Measurements from ENCODE around the gene PER3. TPM values are rescaled to one million over a fixed set of nuclear protein-coding genes. Genes with fewer than 3 reads are reported as not detected.

Gene PER3
- polyA plus RNA-seq, 2 of the 4 experiments (the other 2 are of a cell fraction) = 1.9 to 3.7 TPM

- ATAC-seq = peak; percentile 92 to 94
- Histone ChIP-seq H3K4me2 (peak overlapping the region; percentile 47), H3K9me3 (no peaks in the 10 kb centered on the region), H3K4me1 (peaks cover 25% of the 10 kb centered on the region), H3K27ac (peak overlapping the region; percentile 56 to 78; a peak in 4 of 6 replicates), H3K4me3 (no peak overlapping the region)
- 59% methylated on average over 13 of the region's 13 CpGs for WGBS (ENCODE audit: missing lambda C conversion rate)
- POLR2A ChIA-PET = interaction anchor here (0.6 kb wide), 1 partner anchor 105 kb away, joined by 4 read pairs; no protein-coding TSS in a partner anchor
- CTCF ChIA-PET = interaction anchor here (0.6 to 4.4 kb wide), 4 partner anchors 10 to 225 kb away, joined by 3 to 20 read pairs (median 4); no protein-coding TSS in a partner anchor
- no peak for FAIRE-seq
- peak in 1 of 2 experiments; percentile 27; a peak in 1 of 4 replicates for TF ChIP-seq CEBPB (IDR thresholded peaks at IDR 0.05)
- peak; percentile 40; the same call in 1 of the 2 replicates for TF ChIP-seq FOSL2 (IDR thresholded peaks at IDR 0.05)
- peak; percentile 61 for TF ChIP-seq FOSL2 (CRISPR knock-in tag; IDR thresholded peaks at IDR 0.05)
- no peak for TF ChIP-seq KDM1A (IDR thresholded peaks at IDR 0.05; ENCODE audit: low read depth)
- DNase-seq (ENCODE audit: low read depth in 1 of 2, low spot score in 1 of 2) = peak in 1 of 2 experiments; percentile 44
Measured at GRCh38 chr1:7893529-7894180, 109.6 kb downstream of the PER3 start.

Other genes starting within 250 kb of the PER3 start
- gene VAMP3, start 13.0 kb upstream of the PER3 start, polyA plus RNA-seq (2011; rRNA removed) = 79.3 and 85.7 TPM in 2 replicates
- gene VAMP3, start 13.0 kb upstream of the PER3 start, polyA plus RNA-seq (2017; fragmentation: RNase III; extraction: RNeasy Plus Mini Kit Qiagen cat#74134 plus additional on column Dnase treatment) = 63.6 to 66.9 TPM (median 65.1 TPM) in 3 replicates
- not detected in 2 replicates for gene UTS2, start 68.8 kb downstream of the PER3 start, polyA plus RNA-seq (2011; rRNA removed)
- not detected in 3 replicates for gene UTS2, start 68.8 kb downstream of the PER3 start, polyA plus RNA-seq (2017; fragmentation: RNase III; extraction: RNeasy Plus Mini Kit Qiagen cat#74134 plus additional on column Dnase treatment)
- gene TNFRSF9, start 156.5 kb downstream of the PER3 start, polyA plus RNA-seq (2011; rRNA removed) = 3.2 and 3.4 TPM in 2 replicates
- 0.75 to 1.8 TPM (median 1.0 TPM) in 3 replicates for gene TNFRSF9, start 156.5 kb downstream of the PER3 start, polyA plus RNA-seq (2017; fragmentation: RNase III; extraction: RNeasy Plus Mini Kit Qiagen cat#74134 plus additional on column Dnase treatment)
- gene PARK7, start 177.4 kb downstream of the PER3 start, polyA plus RNA-seq (2011; rRNA removed) = 317 and 446 TPM in 2 replicates
- 364 to 374 TPM (median 372 TPM) in 3 replicates for gene PARK7, start 177.4 kb downstream of the PER3 start, polyA plus RNA-seq (2017; fragmentation: RNase III; extraction: RNeasy Plus Mini Kit Qiagen cat#74134 plus additional on column Dnase treatment)
- 193 and 217 TPM in 2 replicates for gene ERRFI1, start 242.0 kb downstream of the PER3 start, polyA plus RNA-seq (2011; rRNA removed)
- 44.2 to 51.0 TPM (median 49.0 TPM) in 3 replicates for gene ERRFI1, start 242.0 kb downstream of the PER3 start, polyA plus RNA-seq (2017; fragmentation: RNase III; extraction: RNeasy Plus Mini Kit Qiagen cat#74134 plus additional on column Dnase treatment)